ENCODE data around the gene CERT1. TPM values are rescaled to one million over a fixed set of nuclear protein-coding genes. Genes with fewer than 3 reads are reported as not detected.
"Not testable (repeated sequence)": the region's sequence is repeated elsewhere in the genome, so short reads cannot be mapped to it uniquely, and the experiment has no call there.

Gene CERT1
- total RNA-seq, 1 experiment from 2014 or later, result 17.6 TPM

- Histone ChIP-seq H3K9me3 (ENCODE audit: insufficient read depth, low read depth) (no peaks in the 10 kb centered on the region), H3K4me3 (no peak overlapping the region), H4K20me1 (ENCODE audit: insufficient read depth) (no peaks in the 10 kb centered on the region), H2AFZ (no peak overlapping the region), H3K27ac (no peak overlapping the region), H3K9me2 (ENCODE audit: insufficient read depth) (no peaks in the 10 kb centered on the region), H3F3A (ENCODE audit: insufficient read depth, low read depth) (no peaks in the 10 kb centered on the region), H3K4me1 (replicated peaks; ENCODE audit: insufficient read depth) (no peaks in the 10 kb centered on the region), H3K27me3 (ENCODE audit: insufficient read depth, low read depth) (no peaks in the 10 kb centered on the region), H3K36me3 (ENCODE audit: low read depth) (no peaks in the 10 kb centered on the region), H3K4me2 (no peak overlapping the region), H3K79me2 (ENCODE audit: low read depth) (no peaks in the 10 kb centered on the region)
- ChIA-PET POLR2A (ENCODE audit: unreplicated experiment) (interaction anchor here (0.5 kb wide), 1 partner anchor 1863 kb away, joined by 11 read pairs; no protein-coding TSS in a partner anchor), CTCF (no interaction called here)
- intact Hi-C loops (cut with micrococcal nuclease; ENCODE audit: unreplicated experiment), result no loop called here
- TF ChIP-seq CTCF (conservative IDR thresholded peaks at IDR 0.05) (no peak), EZH2 (IDR thresholded peaks at IDR 0.05; ENCODE audit: low read depth) (no peak)
- no TSS peak for BruUV-seq (replicated peaks)
- DNase-seq, result no peak
Observed at GRCh38 chr5:75536694-75537360, 25.4 kb upstream of the CERT1 start.

GRCh38 chr5:75536147-75536546 is 24.7 kb upstream of the CERT1 start:
- Histone ChIP-seq H3K9me3 (ENCODE audit: insufficient read depth, low read depth) (no peaks in the 10 kb centered on the region), H3K4me1 (replicated peaks; ENCODE audit: insufficient read depth) (no peaks in the 10 kb centered on the region), H3K79me2 (ENCODE audit: low read depth) (no peaks in the 10 kb centered on the region), H2AFZ (no peak overlapping the region), H4K20me1 (ENCODE audit: insufficient read depth) (no peaks in the 10 kb centered on the region), H3K4me3 (no peak overlapping the region), H3K4me2 (no peak overlapping the region), H3K27ac (no peak overlapping the region), H3K36me3 (ENCODE audit: low read depth) (no peaks in the 10 kb centered on the region), H3K27me3 (ENCODE audit: insufficient read depth, low read depth) (no peaks in the 10 kb centered on the region), H3F3A (ENCODE audit: insufficient read depth, low read depth) (no peaks in the 10 kb centered on the region), H3K9me2 (ENCODE audit: insufficient read depth) (no peaks in the 10 kb centered on the region)
- POLR2A ChIA-PET (ENCODE audit: unreplicated experiment), result interaction anchor here (0.5 kb wide), 1 partner anchor 1862 kb away, joined by 11 read pairs; no protein-coding TSS in a partner anchor
- BruUV-seq (replicated peaks), result no TSS peak
- no peak for DNase-seq
- TF ChIP-seq CTCF (conservative IDR thresholded peaks at IDR 0.05) (no peak), EZH2 (IDR thresholded peaks at IDR 0.05; ENCODE audit: low read depth) (no peak)
- intact Hi-C loops (cut with micrococcal nuclease; ENCODE audit: unreplicated experiment), result no loop called here
- CTCF ChIA-PET, result no interaction called here

- H3K9me3 ChIP-seq (ENCODE audit: insufficient read depth, low read depth), result no peaks in the 10 kb centered on the region
- TF ChIP-seq CTCF (conservative IDR thresholded peaks at IDR 0.05) (no peak), EZH2 (IDR thresholded peaks at IDR 0.05; ENCODE audit: low read depth) (no peak)
- H4K20me1 ChIP-seq (ENCODE audit: insufficient read depth), result no peaks in the 10 kb centered on the region
- BruUV-seq (replicated peaks), result no TSS peak
- no peaks in the 10 kb centered on the region for H3F3A ChIP-seq (ENCODE audit: insufficient read depth, low read depth)
- no peak overlapping the region for H2AFZ ChIP-seq
- intact Hi-C loops (cut with micrococcal nuclease; ENCODE audit: unreplicated experiment), result no loop called here
- H3K4me2 ChIP-seq, result no peak overlapping the region
- no peak overlapping the region for H3K4me3 ChIP-seq
- no peak overlapping the region for H3K27ac ChIP-seq
- no peaks in the 10 kb centered on the region for H3K9me2 ChIP-seq (ENCODE audit: insufficient read depth)
- H3K27me3 ChIP-seq (ENCODE audit: insufficient read depth, low read depth), result no peaks in the 10 kb centered on the region
- H3K79me2 ChIP-seq (ENCODE audit: low read depth), result no peaks in the 10 kb centered on the region; the same call in 1 of the 2 replicates
- POLR2A ChIA-PET (ENCODE audit: unreplicated experiment), result interaction anchor here (0.6 kb wide), 1 partner anchor 234 kb away, joined by 3 read pairs; no protein-coding TSS in a partner anchor
- no peaks in the 10 kb centered on the region for H3K4me1 ChIP-seq (replicated peaks; ENCODE audit: insufficient read depth)
- DNase-seq, result no peak
- H3K36me3 ChIP-seq (ENCODE audit: low read depth), result no peaks in the 10 kb centered on the region
- CTCF ChIA-PET, result no interaction called here
Observed at GRCh38 chr5:75534734-75535133, 23.3 kb upstream of the CERT1 start.

- H3K79me2 ChIP-seq (ENCODE audit: low read depth); CTCF ChIA-PET; BruUV-seq (replicated peaks); H3K36me3 ChIP-seq (ENCODE audit: low read depth); intact Hi-C loops (cut with micrococcal nuclease; ENCODE audit: unreplicated experiment); H3K9me3 ChIP-seq (ENCODE audit: insufficient read depth, low read depth); H3F3A ChIP-seq (ENCODE audit: insufficient read depth, low read depth); H2AFZ ChIP-seq; DNase-seq; H4K20me1 ChIP-seq (ENCODE audit: insufficient read depth); POLR2A ChIA-PET (ENCODE audit: unreplicated experiment); H3K9me2 ChIP-seq (ENCODE audit: insufficient read depth); H3K4me3 ChIP-seq; H3K4me2 ChIP-seq; H3K27me3 ChIP-seq (ENCODE audit: insufficient read depth, low read depth); H3K27ac ChIP-seq; H3K4me1 ChIP-seq (replicated peaks; ENCODE audit: insufficient read depth): not testable (repeated sequence)
Observed at GRCh38 chr5:75533716-75534115, 22.3 kb upstream of the CERT1 start.

All from PC-9 (cell line).